Dermis microvascular lymphatic vessel endothelial cell (primary cell): ENCODE results near the gene RAG2. TPM values are rescaled to one million over a fixed set of nuclear protein-coding genes. Genes with fewer than 3 reads are reported as not detected.
"Not testable (repeated sequence)": the region's sequence is repeated elsewhere in the genome, so short reads cannot be mapped to it uniquely, and the experiment has no call there.

Experiments used
- DNase-seq, 2 donors: peaks; one replicate each; pipeline versions ENCODE4 v3.0.0 to v3.0.0-alpha.2; 2010; ENCODE audit warnings: low read depth in 2 of 2
- total RNA-seq: library from RNA; depleted of rRNA; stranded (reverse); fragments of >200 nt; gene quantifications from 2 replicates; pipeline ENCODE4 v1.2.1, GENCODE V29; 2014

Gene RAG2
- total RNA-seq, 1 donor from 2014 or later: not detected

DNA sequence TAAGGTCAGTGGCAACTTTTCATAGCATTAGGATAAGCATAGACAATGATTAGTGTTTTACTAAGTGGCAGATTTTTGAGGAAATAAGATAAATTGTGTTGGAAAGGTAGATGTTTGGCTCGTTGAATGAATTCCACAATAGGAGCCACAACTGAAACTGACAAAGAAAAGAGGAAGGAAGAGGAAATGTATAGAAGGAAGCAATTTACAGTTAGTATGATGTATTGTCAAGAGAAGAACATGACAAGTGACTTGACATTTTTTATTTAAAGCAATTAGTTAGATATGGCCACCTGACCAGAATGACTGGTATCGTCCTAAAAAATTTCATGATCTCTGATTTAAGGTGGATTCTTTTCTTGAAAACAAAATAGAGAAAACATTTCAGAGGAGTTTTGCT lies 3.1 kb upstream of the RAG2 start:
- DNase-seq: no peak

DNA sequence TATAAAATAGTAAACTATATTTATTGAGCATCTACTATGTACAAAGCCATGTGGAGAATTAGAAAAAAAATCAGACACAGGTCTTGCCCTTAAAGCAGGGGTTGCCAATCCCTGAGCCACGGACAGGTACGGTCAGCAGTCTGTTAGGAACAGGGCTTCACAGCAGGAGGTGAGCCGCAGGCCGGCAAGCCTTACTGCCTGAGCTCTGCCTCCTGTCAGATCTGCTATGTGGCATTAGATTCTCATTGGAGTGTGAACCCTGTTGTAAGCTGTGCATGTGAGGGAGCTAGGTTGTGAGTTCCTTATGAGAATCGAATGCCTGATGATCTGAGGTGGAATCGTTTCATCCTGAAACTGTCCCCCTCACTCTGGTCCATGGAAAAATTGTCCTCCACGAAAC lies 2.1 kb upstream of the RAG2 start:
- no peak for DNase-seq

DNA sequence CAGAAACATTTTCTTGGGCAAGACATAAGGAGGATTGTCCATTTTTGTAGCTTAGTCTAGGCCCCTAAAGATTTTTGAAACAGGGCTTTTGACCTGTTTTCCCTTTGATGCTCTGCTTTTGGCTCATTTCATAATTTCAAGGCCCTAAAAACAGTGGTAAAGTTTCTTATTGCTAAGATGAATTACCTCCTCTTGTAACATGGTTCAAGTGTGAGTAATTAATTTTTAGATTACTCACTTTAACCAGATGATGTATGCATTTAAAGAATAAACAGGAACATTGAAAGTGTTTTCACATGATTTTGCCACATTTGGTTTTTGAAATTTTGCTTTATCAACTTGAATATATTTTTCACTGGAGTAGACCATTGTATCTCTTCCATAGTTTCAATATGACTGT lies 1.2 kb downstream of the RAG2 start:
- no peak for DNase-seq

DNA sequence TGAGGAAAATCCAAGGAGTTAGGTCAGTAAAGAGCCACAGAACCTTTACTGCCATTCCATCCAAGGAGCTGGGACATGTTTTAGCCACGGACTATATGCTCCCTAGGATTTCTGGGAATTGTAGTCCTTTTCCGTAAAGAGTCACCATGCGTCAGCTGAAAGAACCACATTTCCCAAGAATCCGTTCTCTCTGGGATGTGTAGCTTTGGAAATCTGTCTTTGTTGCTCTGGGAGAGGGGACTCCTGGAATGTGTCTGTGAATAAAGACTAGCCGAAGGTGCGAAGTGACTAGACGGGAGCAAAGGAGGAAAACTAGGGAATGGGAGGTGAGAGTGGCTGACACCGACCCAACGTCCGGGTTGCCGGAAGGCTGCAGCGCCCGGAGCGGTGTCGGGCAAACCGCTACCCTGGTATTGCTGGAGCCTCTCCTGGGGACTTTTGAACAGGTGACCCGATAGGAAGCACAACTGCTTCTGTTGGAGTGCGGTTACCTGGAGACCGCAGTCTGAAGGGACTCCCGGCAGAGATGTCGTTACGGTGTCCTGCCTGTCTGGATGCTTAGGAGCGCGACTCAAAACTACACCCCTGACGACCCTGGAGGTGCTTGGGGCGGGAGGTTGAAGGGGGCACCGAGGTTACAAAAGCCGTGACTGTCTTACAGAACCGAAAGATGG lies 3.6 kb downstream of the RAG2 start, which contains the start of gene IFTAP:
Gene IFTAP, plus strand, starts transcription at position 187 of the 674 bp plus-strand sequence. CDS start 15,602 bp downstream, outside the sequence.
- DNase-seq: peak; percentile 85 to 89

DNA sequence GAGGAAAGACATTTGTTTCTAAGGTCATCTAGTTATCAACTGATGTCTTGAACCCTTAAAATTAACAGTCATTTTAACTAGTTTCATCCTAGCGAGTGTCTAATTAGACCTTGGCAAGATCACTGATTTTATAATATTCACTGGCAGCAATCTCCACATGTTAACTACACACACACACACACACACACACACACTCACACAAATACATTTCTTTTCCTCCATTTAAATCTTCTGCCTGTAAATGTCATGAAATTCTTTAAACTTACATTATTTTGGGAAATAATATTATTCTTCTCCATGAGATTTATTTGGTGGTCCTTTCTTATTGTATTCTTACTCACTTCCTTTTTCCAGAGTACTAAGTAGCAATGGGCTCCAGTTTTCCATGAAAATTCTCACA lies 6.6 kb downstream of the RAG2 start:
- DNase-seq: no peak

DNA sequence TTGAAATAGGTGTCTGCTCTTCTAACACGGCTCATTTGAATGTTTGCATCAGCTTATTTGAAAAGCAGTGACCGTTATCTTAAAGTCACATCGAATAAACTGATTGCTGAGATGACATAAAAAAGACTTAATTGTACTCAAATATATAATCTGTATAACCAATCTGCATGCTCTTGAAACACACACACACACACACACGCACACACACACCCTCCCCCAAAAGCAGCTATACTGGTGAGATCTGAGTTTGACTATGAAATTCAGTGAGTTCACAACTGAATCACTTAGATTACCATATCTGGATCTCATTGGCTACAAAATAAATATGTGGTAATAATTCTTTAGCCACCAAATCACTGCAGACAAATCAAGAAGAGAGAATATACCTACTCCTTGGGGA lies 7.5 kb downstream of the RAG2 start:
- no peak for DNase-seq

DNA sequence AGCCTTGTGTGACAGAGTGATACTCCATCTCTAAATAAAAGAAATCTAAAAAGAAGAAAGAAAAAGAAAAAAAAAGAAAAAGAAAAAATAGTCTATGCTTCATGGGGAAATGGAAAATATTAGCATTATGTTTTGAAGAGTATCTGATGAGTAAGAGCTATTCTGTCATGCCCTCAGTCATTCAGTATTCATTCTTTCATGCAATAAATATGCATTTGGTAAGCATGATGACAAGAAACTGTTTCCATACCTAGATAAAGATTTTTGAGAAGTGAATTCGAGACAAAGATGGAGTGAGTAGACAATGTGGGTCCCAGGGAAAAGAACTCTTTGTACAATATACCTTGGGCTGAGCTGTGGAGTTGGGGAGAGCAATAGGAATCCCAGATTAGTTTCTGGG lies 9.9 kb downstream of the RAG2 start:
- no peak for DNase-seq

DNA sequence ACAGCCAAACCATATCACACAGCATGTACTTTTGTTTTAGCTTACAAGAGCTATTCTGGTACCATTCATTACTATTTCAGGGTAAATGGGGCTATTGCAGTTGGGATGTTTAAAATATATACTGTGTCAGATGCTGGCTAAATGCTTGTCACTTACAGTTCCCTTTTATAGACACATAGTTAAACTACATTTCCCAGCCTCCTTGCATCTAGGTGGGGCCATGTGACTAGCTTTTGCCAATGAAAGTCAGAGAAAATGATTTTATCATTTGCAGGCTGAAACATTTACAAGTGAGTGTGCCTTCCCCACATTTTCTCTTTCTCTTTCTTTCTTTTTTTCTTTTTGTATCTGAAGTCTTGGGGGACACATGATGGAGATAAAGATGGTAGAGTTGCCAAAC lies 11.5 kb downstream of the RAG2 start:
- DNase-seq: no peak

DNA sequence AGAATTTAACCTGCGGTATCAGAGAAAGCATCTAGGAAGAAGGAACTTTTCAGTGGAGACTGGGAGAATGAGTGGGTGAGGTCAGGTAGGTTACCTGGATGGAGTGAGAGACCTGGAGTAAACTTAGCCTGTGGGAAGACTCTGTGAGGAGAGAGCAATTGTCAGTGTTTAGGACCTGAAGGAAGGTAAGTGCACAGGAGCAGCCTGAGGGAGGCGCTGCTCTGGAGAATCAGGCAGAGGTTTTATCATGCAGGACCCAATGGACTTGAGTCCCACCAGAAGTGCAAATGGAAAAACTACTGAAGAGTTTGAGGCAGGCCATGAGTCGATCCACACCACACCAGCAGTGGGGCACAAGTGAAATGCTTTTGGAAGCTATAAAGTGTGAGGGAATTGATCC lies 14.4 kb downstream of the RAG2 start:
- no peak for DNase-seq

DNA sequence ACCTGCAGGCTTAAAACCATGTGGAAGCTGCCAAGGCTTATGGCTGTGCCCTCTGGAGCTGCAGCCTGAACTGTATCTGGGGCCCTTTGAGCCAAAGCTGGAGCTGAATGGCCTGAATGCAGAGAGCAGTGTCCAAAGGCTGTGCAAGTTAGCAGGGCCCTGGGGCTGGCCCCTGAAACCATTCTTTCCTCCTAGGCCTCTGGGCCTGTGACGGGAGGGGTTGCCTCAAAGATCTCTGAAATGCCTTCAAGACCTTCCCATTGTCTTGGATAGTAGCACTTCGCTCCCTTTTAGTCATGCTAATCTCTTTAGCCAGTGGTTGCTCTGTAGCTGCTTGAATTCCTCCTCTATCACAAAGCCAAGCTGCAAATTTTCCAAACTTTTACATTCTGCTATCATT lies 16.5 kb downstream of the RAG2 start:
- DNase-seq: no peak

DNA sequence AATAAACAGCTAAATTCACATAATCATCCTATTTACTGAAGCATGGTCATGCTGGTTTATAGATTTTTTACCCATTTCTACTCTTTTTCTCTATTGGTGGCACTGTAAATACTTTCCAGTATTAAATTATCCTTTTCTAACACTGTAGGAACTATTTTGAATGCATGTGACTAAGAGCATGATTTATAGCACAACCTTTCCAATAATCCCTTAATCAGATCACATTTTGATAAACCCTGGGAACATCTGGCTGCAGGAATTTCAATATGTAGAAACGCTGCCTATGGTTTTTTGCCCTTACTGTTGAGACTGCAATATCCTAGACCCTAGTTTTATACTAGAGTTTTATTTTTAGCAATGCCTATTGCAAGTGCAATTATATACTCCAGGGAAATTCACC lies 19.6 kb downstream of the RAG2 start:
- no peak for DNase-seq

DNA sequence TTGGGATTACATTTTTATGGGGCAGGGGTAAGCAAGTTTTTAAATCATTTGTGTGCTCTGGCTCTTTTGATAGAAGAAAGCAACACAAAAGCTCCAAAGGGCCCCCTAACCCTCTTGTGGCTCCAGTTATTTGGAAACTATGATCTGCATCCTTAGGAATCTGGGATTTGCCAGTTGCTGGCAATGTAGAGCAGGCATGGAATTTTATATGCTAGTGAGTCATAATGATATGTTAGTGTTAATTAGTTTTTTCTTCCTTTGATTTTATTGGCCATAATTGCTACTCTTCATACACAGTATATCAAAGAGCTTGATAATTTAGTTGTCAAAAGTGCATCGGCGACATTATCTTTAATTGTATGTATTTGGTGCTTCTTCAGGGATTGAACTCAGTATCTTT lies 20.2 kb downstream of the RAG2 start:
- DNase-seq: no peak

DNA sequence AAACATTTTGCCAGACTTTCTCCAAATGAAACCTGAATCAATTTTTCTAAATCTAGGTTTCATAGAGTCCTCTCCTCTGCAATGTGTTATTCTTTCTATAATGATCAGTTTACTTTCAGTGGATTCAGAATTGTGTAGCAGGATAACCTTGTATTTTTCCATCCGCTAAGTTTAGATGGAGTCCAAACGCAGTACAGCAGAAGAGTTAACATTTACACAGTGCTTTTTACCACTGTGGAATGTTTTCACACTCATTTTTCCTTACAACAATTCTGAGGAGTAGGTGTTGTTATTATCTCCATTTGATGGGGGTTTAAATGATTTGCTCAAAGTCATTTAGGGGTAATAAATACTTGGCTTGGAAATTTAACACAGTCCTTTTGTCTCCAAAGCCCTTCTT lies 20.7 kb downstream of the RAG2 start:
- DNase-seq: no peak

DNA sequence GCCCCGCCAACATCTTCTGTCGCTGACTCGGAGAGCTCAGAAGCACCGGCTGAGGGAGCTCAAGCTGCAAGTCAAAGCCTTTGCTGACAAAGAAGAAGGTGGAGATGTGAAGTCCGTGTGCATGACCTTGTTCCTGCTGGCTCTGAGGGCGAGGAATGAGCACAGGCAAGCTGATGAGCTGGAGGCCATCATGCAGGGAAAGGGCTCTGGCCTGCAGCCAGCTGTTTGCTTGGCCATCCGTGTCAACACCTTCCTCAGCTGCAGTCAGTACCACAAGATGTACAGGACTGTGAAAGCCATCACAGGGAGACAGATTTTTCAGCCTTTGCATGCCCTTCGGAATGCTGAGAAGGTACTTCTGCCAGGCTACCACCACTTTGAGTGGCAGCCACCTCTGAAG lies 23.6 kb downstream of the RAG2 start:
- no peak for DNase-seq

DNA sequence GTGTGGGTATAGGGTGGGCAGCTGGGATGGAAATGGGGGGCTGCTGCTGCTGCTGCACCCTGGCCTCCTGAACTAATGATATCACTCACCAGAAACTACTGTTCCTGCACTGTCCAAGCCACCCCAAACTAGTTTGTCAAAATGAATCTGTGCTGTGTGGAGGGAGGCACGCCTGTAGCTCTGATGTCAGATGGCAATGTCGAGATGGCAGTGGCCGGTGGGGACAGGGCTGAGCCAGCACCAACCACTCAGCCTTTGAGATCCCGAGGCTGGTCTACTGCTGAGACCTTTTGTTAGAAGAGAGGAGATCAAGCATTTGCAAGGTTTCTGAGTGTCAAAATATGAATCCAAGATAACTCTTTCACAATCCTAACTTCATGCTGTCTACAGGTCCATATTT lies 28.9 kb downstream of the RAG2 start:
- DNase-seq: no peak

DNA sequence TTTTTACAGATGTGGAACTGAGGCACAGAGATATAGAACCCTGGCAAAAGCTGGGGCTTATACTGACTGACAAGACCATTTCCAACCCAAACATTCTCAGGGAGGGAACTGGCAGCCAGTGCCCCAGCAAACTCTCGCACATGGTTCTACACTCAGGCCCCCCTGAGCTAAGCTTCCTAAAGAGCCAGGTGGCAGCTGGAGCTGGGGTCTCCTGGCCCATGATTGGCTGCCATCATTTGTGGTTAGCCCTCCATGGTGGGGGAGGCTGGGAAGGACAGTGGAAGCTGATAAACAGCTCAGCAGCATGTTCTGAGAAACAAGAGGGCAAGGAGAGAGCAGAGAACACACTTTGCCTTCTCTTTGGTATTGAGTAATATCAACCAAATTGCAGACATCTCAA lies 30.3 kb downstream of the RAG2 start, which contains the start of gene RAG1:
Gene RAG1, plus strand, starts transcription at position 314 of the 400 bp plus-strand sequence. CDS start 5,298 bp downstream, outside the sequence.
- DNase-seq: no peak

DNA sequence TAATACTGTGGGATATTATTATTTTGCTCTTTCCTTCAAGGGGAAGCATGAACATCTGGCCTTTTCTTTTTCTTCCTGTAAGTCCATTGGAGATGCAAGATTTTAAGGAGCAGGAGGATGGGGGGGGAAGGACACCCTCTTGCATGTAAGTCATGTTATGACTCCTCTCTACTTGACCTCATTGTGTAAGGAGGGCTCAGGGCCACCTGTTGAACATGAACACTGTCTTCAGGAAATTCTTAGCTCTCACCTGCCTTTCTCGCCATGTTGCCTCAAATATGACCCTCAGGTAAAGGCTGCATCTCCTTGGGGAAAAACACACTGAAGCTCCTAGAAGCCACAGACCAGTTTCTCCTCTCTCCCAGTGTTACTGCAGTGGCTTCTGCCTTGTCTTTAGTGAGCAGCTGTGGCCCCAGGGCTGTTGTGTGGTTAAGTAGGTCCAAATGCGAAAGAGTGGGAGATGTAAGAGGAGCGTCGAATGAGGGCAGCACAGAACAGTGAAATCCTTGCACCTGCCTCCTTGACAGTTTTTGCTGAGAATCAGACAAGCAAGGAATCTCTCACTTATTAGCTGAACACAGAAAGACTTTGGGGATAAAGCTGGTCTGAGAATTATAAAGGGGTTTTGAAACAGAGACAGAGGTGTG lies 31.5 kb downstream of the RAG2 start:
- no peak for DNase-seq

DNA sequence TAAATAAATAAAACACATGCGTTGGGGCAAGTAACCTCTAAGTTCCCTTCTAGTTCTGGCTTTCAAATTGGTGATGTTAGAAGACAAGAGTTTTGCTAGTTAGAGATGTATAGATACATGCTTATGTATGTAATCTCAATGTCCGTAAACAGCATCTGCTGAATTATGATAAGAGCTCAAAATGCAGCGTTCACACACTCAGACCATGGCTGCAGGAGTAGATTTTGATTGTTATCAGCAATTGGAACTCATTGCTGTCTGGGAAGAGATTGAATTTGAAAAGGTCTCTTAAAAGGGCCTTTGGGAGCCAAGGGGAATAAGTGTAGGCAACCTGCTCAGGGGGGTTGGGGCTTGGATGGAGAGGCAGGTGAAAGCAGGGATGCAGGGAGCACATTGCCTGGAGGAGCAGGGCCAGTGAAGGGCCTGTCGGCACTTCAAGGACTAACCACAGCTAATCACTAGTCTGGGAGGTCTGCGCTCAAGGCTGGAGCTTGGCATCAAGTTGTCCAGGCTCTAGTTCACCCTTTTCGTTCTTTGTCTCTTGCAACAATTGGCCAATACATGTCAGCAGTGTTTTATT lies 32.9 kb downstream of the RAG2 start:
- no peak for DNase-seq

DNA sequence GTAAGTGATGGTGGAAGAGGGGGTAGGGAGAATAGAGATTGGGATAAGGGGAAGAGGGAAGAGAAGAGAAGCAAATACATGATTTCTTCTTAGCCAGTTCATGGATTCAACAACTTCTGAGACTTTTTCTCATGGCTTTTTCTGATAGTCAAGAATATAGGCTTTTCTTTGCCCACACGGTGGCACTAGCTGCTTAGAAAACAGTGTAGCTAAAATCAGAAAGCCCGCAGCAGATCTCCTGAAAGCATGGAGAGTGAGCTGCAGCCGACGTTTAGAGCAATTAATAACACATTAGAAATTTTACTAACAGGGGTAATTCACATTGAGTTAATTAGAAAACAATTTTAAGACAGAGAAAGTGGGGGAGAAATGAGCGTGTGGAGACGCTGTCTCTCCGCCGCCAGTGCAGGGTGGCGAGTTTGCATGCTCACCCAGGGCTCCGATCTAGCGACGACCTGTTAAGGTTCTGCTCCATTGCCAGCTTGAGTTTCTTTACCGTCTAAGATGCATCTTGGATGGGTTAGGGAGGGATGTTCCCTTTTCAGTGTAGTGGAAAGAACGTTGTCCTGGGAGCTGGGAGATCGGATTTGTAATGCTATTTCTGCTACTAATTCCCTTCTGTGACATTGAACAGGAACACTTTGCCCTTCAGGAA lies 33.5 kb downstream of the RAG2 start:
- peak; percentile 40 to 58 for DNase-seq

DNA sequence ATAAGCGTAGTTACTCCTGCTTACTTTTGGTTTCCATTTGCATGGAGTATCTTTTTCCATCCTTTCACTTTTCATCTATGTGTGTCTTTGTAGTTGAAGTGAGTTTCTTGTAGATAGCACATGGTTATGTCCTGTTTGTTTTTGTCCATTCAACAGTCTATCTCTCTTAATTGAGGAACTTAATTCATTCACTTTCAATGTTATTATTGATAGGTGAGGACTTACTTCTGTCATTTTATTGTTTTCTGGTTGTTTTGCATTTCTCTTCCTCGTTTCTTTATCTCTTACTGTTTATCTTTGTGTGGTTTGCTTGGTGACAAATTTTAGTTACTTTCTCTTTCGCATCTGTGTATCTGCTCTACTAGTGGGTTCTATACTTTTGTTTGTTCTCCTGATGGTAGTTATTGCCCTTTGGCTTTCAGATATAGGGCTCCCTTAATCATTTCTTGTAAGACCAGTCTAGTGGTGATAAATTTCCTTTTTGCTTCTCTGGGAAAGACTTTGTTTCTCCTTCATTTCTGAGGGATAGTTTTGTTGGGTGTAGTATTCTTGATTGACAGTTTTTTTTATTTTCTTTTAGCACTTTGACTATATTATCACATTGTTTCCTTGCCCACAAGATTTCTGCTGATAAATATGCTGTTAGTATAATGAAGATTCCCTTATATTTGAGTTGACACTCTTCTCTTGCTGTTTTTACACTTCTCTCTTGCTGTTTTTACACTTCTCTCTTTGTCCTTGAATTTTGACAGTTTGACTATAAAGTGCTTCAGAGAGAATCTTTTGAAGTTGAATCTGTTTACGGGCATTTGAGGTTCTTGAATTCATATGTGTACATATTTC lies 39.2 kb downstream of the RAG2 start:
- no peak for DNase-seq

DNA sequence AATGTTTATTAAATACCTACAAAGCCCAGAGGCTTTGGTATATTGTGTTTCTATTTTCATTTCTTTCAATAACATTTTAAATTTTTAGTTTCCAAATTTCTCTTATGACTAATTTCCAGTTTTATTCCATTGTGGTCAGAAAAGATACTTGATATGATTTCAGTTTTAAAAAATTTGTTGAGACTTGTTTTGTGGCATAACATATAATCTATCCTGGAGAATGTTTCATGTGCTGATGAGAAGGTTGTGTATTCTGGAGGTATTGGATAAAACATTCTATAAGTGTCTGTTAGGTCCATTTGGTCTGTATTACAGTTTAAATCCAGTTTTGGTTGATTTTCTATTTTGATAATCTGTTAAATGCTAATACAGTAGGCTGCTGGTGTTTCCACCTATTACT lies 40.0 kb downstream of the RAG2 start:
- no peak for DNase-seq

DNA sequence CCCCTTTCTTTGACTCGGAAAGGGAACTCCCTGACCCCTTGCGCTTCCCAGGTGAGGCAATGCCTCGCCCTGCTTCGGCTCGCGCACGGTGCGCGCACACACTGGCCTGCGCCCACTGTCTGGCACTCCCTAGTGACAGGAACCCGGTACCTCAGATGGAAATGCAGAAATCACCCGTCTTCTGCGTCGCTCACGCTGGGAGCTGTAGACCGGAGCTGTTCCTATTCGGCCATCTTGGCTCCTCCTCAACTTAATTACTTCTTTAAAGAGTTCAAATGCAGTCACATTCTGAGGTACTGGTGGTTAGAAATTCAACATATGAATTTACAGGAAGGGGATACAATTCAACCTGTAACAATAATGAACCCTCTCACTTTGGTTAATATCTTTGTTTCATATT lies 40.6 kb downstream of the RAG2 start:
- not testable (repeated sequence) for DNase-seq
